Right renal cortex interstitium (tissue), 3 donors: ENCODE results near the gene TAX1BP1. TPM values are rescaled to one million over a fixed set of nuclear protein-coding genes. Genes with fewer than 3 reads are reported as not detected.
"Not testable (repeated sequence)": the region's sequence is repeated elsewhere in the genome, so short reads cannot be mapped to it uniquely, and the experiment has no call there.

Experiments used
- DNase-seq, 3 donors: peaks; one replicate each; pipeline ENCODE4 v3.0.0-alpha.2; 2013; ENCODE audit warnings: low read depth in 3 of 3, low spot score in 2 of 3
- polyA plus RNA-seq, 3 donors: library from polyadenylated mRNA; unstranded; fragments of 120-200 nt; gene quantifications; one replicate each; pipeline ENCODE4 v1.2.1, GENCODE V29; 2013; ENCODE audit not compliant: insufficient read length in 3 of 3

Gene TAX1BP1
- polyA plus RNA-seq, 3 donors, result 139 to 143 (median 143) TPM

DNA sequence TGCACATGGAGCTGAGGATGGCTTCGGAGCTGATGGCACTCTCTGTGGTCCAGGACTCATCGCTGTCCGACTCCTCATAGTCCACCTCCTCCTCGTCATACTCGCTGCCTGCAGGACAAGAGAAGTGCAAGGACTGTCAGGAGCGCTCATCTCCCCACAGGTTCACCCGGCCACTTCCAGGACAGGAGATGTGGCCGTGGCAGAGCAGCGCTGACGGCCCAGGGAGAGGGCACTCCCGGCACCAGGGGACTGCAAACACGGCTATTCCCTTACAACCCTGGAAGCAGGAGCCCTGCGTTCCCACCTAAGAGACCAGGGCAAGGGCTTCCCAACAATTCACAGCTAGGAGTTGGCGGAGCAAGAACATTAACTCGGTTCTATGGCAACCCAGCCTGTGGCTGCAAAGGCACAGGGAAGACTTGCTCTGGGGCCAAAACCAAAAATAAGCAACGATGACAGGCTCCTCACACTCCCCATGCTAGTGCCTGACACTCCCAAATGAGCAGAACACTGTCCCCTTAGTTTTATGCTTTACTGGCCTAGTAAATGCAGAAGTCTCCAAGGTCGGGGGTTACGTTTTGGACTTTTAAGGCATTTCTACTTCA, 100.9 kb downstream of the TAX1BP1 start:
- no peak for DNase-seq

DNA sequence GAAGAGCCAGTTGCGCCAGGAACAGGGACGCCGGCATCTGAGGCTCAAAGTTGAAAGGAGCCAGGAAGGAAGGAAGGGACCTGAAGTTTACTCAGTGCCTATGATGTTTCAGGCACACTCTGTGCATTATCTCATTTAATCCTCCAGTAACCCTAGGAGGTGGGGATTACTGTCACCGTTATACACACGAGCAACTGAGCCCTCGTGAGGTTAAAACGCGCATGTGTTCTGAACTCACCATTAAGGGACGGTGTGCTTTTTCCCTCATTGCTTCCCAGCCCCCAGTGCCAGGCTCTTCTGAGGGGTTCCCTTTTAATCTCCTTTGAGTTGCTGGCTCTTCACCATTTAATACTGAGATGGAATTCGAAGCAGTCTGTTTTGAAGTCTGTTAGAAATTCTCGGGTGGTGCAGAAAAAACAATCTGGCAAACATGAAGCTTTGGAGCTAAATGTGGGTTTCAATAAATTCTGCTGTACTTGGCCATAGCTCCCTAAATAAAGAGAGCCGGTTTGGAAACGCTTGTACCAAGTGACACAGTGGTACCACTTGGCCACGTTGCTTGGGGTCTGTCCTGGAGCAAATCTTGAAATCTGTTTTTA, 102.2 kb downstream of the TAX1BP1 start:
- no peak for DNase-seq

DNA sequence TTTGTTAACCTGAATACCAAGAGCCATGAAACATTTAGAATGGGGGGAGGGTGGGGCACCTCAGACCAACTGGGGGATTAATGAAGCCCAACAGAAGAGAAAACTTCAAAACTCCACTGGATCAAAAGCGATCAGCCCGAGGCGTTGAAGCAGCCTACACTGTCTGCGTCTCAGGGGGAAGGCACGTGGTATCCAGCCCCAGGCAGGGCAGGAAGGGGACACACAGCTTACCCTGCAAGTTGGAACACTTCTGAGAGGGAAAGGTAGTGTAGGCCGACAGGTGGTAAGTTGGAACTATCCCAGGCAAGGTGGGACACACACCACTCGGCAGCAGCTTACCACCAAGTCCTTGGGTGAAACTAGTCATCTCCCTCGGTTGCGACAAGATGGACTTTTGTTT, 102.9 kb downstream of the TAX1BP1 start:
- no peak for DNase-seq

DNA sequence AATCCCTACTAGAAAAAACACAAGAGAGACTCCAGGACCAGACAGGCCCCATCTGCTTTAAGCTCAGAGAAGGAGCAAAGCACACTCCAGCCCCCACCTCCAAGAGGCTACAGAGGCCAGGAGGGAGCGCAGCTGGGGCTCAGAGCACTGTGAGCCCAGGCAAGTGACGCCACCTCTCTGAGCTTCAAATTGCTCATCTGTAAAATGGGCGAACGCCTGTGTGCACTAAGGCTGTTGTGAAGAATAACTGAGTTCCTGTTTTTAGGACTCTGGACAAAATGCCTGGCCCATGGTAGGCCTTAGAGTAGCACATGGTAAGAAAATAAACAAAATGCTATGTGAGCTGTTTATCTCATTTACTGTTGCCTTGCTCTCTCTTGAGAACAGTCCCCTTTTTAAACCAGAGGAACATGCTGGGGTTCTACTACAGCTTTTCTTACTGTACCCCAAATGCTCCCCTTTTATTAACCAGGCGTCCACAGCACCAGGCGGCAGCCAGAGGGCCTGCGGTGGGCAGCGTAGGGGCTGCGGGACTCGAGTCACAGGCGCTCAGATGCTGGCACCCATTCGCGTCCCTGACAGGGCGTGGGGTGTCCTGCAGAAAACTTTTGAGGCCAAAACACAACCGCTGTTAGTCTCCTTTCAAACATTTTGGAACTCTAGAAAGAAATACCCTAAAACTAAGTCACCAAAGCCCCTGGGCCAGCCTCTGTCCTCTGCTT, 103.8 kb downstream of the TAX1BP1 start:
- no peak for DNase-seq

DNA sequence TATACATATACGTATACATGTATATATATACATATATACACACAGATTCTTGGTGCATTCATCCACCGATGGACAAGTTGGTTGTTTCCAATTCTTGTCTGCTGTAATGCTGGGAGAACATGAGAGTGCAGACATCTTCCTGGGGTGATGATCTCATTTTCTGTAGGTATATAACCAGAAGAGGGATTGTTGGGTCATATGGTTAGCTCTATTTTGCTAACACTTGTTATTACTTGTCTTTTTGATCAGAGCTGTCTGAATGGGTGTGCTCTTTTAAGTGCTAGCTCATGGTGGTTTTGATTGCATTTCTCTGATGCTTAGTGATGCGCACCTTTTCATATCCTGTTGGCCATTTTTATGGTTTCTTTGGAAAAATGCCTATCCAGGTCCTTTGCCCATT, 106.4 kb downstream of the TAX1BP1 start:
- no peak for DNase-seq

DNA sequence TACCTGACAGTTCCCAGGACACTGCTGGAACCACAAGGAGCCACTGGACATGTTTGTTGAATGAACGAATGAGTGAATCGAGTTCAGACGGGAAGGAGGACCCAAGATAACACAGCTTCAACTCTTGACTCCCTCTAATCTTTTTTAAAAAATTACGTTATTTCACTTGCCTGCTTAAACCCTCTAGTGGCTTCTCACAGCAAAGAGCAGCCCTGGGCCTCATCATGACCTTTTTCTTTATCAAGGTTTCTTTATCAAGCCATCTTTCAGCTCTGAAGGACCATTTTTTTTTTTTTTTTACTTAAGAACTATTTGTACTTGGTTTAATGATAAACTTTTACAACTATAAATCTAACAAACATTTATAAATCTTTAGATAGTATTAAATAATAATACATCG, 110.6 kb downstream of the TAX1BP1 start:
- no peak for DNase-seq

DNA sequence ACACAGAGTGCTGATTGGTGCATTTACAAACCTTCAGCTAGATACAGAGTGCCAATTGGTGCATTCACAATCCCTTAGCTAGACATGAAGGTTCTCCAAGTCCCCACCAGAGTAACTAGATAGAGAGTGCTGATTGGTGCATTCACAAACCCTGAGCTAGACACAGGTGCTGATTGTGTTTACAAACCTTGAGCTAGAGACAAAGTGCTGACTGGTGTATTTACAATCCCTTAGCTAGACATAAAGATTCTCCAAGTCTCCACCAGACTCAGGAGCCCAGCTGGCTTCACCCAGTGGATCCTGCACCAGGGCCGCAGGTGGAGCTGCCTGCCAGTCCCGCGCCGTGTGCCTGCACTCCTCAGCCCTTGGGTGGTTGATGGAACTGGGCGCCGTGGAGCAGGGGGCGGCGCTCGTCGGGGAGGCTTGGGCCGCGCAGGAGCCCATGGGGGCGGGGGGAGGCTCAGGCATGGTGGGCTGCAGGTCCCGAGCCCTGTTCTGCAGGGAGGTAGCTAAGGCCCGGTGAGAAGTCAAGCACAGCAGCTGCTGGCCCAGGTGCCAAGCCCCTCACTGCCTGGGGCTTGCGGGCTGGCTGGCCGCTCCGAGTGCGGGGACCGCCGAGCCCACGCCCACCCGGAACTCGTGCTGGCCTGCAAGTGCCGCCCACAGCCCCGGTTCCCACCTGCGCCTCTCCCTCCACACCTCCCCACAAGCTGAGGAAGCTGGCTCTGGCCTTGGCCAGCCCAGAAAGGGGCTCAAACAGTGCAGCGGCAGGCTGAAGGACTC, 116.9 kb downstream of the TAX1BP1 start:
- DNase-seq, result not testable (repeated sequence)

DNA sequence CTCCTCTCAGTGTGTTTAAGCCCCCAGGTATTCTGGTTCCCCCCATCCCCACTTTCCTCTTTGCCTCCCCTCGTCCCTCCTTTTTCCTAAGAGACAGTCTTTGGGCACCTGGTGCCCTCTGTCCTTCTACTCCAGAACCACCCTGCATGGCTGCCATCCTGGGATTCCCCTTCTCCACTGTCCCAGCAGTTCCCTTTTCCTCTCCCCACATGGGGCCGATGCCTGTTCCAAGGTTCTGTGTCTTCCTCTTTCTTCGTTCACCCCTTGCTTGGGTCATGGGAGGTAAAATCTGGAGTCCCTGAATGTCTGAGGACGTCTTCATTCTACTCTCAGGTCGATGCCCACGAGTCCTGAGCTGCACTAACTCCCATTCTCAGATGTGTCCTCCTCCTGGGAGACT, 120.8 kb downstream of the TAX1BP1 start:
- no peak for DNase-seq

DNA sequence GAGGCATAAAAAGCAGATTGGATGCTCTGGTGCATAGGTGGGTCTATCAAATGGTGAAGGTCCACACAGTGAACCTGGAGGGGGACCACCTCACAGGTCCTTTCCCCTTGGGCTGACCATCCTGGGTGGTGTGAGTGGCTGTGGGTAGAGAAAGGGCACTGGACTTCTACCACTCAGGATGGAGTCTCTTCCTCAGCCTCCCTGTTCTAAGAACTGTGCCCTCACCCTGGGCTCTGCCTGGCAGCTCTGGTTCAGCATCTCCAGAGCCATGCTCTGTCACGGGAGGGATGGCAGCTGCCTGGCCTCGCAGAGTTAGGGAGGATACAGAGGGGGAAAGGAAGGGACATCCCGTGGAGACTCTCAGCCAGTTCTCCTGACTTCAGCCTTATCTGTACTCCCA, 121.8 kb downstream of the TAX1BP1 start:
- DNase-seq, result no peak

DNA sequence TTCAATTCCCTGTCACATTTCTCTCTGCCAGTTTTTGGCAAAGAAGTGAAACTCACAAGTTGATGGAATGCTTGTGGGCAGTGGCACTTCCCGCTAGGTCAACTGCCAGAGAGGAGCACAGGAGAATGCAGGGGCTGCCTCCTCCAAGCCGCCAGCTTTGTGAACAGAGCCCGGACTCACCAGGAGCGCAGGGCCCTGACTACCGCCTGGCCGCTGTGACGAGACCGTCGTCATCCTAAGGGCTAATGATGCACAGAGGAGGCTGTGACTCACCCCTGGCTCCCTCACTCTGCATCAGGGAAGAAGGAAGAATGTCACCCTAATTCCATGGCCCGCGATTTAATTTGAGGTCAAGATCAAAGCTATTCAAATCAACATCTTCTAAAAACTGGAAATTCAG, 123.9 kb downstream of the TAX1BP1 start:
- DNase-seq, result no peak

DNA sequence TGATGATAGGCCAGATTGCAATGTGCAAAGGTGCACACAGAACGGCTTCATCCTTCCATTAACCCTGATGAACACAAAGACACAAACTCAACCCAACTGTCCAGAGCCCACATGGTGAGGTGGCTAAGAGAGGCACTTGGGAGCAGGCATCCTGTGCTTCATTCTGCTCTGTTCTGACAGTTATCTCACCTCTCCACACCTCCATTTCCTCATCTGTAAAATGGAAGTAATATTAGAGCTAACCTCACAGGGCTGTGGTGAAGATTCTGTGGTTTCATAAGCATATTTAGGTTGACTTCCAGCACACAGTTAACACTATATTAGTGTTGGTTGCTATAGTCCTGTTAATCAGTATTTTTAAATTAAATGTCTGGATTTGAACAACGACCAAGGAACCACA, 126.3 kb downstream of the TAX1BP1 start:
- no peak for DNase-seq

DNA sequence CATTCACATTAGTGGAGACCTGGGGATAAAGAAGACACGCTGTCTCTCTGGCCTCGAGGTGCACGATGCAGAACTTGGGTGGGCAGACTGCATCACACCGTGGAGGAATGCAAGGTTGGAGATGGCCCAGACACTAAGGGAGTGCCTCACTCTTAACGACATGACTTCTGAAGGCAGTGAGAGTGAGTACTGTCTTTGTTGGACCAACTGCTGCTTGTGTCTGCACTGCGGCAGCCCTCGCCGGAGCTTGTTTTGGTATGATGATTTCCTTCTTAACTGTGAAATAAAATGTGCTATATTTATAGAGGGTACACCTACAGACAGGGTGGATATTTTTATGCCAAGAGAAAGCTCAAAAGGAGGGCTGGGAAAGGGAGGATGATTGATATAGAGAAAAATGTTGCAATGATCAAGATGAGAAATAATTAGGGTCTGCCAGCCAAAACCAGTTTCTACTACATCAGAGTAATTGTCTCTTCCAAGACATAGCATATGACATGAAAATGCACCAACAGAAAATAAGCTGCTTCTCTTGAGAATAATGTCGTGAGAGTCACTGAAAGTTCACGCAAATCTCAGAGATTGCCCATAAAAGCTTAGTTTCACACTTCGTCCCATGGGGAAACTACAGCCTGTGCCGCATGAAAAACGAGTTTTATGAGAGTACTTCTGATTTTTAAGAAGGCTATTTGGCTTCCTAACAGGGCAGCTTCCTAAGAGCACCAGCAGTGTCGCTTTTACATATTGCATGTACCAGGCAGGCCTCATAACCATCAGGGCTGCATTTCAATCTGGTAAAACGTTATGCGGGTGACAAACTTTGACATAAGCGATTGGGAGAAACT, 127.1 kb downstream of the TAX1BP1 start:
- no peak for DNase-seq

DNA sequence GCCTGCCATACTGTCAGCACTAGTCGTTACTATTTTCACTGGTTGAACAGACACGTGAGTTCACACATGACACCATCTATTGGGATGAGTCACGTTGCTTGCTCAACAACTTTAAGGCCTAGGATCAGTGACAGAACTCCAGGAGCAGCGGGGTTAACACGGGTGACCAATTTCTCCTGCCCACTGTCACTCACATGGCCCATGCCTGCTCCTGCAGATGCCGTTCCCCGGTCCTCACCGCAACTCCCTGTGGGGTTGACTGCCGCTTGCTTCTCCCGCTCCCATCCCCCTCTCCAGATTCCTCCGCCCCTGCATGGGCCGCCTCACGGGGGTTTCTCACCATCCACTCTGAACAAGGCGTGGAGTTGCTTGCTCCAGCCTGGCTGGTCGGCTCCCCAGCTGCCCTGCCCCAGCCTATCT, 128.2 kb downstream of the TAX1BP1 start:
- DNase-seq, result no peak

DNA sequence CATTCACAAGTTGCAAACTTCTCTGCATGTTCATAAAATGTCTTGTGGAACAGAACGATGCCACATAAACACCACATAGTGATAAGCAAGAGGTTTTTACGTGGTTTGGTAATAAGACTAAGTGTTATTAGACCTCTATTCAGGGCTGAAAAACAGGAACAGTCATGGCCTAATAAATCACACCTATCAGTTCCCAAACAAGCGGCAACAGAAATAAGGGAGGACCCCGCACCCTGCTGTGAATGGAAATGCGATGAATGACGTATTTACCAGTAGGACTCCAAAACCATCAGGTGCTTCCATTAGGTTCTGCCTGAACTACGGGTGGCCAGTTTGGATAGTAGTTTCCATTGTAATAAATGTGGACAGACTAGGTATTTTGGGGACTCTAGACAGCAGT, 129.1 kb downstream of the TAX1BP1 start:
- DNase-seq, result no peak

DNA sequence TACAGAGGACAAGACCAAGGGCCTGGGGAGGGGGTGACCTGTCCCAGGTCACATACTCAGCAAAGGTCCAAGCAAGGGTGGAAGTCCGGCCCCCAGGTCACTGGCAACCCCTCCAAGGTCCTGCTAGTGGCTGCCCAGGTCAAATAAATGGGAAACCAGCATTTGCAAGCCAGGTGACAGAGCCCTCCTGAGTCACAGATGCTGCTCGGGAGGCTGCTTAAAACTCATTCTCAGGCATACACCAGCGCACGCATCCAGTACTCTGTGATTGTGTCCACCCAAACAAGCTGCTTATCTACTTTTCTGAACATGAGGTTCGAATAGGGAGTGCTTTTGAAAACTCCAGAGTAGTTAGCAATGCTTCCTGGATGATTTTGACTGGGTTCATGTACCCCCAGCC, 130.6 kb downstream of the TAX1BP1 start:
- DNase-seq, result no peak

DNA sequence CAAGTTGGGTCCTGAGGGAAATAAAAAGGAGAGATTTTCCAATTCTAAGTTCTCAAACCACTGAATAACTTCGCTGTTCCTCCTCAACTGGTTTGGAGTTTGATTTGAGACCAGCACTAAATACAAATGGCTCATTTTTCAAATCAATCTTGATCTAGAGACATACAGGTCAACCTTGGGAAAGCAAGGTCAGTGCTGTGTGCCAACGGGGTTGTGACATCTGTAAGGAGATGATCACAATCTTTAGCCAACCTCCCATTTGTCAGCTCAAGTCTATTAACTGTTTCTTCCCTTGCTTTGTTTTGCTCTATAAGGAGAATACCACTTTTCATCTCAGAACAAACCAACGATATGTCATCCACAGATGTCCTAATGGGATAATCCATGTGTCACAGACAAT, 131.1 kb downstream of the TAX1BP1 start:
- no peak for DNase-seq

DNA sequence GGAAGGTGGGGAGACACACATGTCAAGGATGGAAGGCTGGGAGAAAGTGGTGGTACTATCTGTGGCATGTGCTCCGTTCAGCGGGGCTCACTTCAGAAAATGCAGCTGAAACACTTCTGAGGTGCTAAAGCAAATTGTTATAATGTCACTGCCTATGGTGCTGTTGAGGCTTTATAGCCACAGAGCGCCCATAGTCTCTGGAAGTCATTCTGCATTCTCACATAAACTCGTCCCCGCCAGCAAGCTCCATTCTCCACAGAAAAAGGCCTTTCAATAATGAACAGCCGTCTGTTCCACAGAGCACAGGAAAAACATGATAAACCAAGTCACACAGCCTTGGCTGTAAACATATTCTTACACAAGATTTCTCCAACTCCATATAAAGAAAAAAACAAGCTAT, 131.9 kb downstream of the TAX1BP1 start:
- no peak for DNase-seq

DNA sequence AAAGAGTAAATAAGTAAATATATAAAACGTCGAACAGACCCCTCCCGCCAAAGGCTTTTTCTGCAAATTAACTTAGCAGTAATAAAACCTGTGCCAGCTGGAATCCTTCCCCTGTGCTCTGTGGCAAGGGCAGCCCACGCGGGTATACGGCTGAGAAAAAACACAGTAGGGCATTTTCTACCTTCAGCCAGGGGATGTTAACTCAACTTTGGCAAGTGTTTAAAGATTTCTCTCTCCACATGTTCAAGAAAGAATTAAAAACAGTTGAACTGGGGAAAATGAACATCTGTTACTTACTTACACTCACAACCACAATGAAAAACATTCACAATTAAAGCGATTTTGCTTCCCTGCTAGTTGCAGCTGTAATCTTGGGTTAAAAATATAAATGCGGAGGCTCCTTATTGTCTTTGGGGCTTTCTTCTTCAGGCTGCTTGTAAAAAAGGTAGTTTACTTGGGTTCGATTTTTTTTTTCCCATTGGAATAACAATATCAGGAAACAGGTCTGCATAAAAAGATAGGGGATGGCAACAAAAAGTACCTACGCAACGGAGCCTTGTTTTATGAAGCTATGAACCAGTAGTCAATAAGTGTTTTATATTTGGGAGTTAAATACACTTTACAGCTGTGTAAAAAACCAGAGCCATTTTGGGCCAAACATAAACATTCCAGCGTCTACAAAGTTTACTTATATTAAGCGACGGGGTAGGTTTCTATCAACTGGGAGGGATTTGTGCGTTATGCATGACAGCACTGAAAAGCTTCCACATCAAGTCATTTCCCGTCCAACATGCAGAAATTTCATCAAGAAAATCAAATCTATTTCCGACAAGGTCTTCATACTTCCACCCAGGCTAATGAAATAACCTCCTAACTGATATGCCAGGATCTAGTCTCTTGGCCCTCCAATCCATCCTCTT, 132.7 kb downstream of the TAX1BP1 start:
- DNase-seq, result no peak
